ENCODE results near the gene TANK.

DNA sequence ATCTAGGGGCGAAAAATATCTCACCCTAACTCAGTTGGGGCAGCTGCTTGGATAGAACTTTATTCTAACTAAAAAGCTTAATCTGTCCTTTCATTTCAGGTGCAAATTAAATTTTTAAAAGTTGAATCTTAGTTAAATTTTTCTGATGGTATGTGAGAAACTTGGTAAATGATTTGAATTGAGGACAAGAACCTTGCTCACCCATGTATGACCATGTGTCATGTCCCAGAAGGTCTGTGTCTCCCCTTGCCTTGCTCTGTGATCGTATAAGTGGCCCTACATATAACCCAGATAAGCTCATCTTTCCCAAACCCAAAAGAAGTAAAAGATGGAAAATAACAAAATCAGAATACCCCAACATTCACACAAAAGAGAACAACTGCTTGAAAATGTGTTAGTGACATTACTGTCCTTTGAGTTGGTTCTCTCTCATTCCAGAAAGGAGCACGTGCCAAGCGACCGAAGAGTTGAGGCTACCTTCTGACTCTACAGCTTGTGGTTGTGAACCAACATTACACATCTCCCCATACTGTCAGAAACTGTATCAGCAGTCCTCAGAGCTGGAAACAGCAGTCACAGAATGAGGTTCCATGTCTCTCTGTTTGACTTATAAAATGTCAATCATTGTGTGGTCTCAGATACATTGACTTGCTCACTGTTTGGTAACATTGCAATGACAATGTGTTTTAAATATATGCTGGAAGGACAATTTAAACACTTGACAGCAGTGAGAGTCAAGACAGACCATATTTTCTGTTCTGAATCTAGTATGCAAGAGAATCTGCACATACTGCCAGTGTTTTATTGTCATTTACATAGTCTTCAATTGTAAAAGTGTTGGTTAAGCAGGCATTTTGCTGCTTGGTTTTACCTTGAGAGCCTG, 46.3 kb upstream of the TANK start:
- TF ChIP-seq, protein P1, sequence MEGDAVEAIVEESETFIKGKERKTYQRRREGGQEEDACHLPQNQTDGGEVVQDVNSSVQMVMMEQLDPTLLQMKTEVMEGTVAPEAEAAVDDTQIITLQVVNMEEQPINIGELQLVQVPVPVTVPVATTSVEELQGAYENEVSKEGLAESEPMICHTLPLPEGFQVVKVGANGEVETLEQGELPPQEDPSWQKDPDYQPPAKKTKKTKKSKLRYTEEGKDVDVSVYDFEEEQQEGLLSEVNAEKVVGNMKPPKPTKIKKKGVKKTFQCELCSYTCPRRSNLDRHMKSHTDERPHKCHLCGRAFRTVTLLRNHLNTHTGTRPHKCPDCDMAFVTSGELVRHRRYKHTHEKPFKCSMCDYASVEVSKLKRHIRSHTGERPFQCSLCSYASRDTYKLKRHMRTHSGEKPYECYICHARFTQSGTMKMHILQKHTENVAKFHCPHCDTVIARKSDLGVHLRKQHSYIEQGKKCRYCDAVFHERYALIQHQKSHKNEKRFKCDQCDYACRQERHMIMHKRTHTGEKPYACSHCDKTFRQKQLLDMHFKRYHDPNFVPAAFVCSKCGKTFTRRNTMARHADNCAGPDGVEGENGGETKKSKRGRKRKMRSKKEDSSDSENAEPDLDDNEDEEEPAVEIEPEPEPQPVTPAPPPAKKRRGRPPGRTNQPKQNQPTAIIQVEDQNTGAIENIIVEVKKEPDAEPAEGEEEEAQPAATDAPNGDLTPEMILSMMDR (IDR thresholded peaks at IDR 0.05) = no peak
- no peak for TF ChIP-seq POLR2AphosphoS5 (IDR thresholded peaks at IDR 0.05)
- TF ChIP-seq POLR2A (IDR thresholded peaks at IDR 0.05) = no peak
- TF ChIP-seq EP300 (IDR thresholded peaks at IDR 0.05) = no peak
